ENCODE measurements around the gene ATP5ME. TPM values are rescaled to one million over a fixed set of nuclear protein-coding genes. Genes with fewer than 3 reads are reported as not detected.

The ATP5ME gene
- total and polyA plus RNA-seq, 2 of the 13 experiments (the other 11 are each of a cell fraction or from before 2014, with no cell fraction given) = 305 to 753 TPM

DNA sequence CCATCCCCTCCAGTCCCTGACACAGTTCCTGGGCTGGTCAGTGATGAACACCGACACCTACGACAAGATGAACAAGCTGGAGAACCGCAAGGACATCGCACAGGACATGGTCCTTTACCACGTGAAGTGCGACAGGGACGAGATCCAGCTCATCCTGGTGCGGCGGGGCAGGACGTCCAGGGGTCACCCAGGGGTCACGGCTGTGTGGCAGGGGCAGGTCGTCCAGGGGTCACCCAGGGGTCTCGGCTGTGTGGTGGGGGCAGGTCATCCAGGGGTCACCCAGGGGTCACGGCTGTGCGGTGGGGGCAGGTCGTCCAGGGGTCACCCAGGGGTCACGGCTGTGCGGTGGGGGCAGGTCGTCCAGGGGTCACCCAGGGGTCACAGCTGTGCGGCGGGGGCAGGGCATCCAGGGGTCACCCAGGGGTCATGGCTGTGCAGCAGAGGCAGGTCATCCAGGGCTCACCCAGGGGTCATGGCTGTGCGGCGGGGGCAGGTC is 16.7 kb downstream of the ATP5ME start:
- Histone ChIP-seq H2AFZ (ENCODE audit: low read length) (no peak overlapping the region), H3K4me2 (ENCODE audit: low read depth, low read length) (no peak overlapping the region), H3K79me2 (ENCODE audit: insufficient read depth, low read length) (no peaks in the 10 kb centered on the region), H3K36me3 (replicated peaks in 1 of 2; ENCODE audit: control insufficient read depth in 1 of 2, insufficient read depth in 2 of 2, low read length in 2 of 2) (no peaks in the 10 kb centered on the region), H3K9me3 (ENCODE audit: low read length) (no peaks in the 10 kb centered on the region), H4K20me1 (ENCODE audit: insufficient read depth, low read length) (no peaks in the 10 kb centered on the region), H3K9ac (ENCODE audit: insufficient read depth, low read depth, low read length) (no peak overlapping the region), H3K4me1 (ENCODE audit: insufficient read depth, low read length) (peaks cover 55% of the 10 kb centered on the region), H3K4me3 (replicated peaks in 1 of 3; ENCODE audit: insufficient read depth in 1 of 3, low read depth in 2 of 3, low read length in 3 of 3) (no peak overlapping the region), H3K27me3 (ENCODE audit: control insufficient read depth in 1 of 2, insufficient read depth in 2 of 2, low read length in 2 of 2) (peaks cover 7 to 26% of the 10 kb centered on the region in 2 experiments), H3K27ac (ENCODE audit: extremely low read length, insufficient read depth, low read length) (no peak overlapping the region)
- ATAC-seq (no peak), DNase-seq (ENCODE audit: low spot score) (no peak), FAIRE-seq (no peak)
- TF ChIP-seq NR2F2 (IDR thresholded peaks at IDR 0.05; ENCODE audit: borderline replicate concordance, low read depth) (0 out of 2 replicates have a peak, but pooled peaks have one; percentile 27), TSC22D2 (CRISPR knock-in tag; IDR thresholded peaks at IDR 0.05; ENCODE audit: borderline replicate concordance) (no peak), ZNF264 (CRISPR knock-in tag; IDR thresholded peaks at IDR 0.05) (no peak)
- TF ChIP-seq, protein P1, sequence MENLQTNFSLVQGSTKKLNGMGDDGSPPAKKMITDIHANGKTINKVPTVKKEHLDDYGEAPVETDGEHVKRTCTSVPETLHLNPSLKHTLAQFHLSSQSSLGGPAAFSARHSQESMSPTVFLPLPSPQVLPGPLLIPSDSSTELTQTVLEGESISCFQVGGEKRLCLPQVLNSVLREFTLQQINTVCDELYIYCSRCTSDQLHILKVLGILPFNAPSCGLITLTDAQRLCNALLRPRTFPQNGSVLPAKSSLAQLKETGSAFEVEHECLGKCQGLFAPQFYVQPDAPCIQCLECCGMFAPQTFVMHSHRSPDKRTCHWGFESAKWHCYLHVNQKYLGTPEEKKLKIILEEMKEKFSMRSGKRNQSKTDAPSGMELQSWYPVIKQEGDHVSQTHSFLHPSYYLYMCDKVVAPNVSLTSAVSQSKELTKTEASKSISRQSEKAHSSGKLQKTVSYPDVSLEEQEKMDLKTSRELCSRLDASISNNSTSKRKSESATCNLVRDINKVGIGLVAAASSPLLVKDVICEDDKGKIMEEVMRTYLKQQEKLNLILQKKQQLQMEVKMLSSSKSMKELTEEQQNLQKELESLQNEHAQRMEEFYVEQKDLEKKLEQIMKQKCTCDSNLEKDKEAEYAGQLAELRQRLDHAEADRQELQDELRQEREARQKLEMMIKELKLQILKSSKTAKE (CRISPR knock-in tag; IDR thresholded peaks at IDR 0.05; ENCODE audit: borderline replicate concordance) = 0 out of 2 replicates have a peak, but pooled peaks have one; percentile 16
- BruUV-seq (replicated peaks) = no TSS peak
- ChIA-PET CTCF (ENCODE audit: low intra/inter-chr PET ratio, low total read pairs) (no interaction called here), POLR2A (no interaction called here)
- in situ Hi-C loops (cut with HindIII; ENCODE audit: extremely low pct_ligation_motif_present, low pct_unique_long_range_greater_than_20kb) (no loop called here), intact Hi-C loops (cut with micrococcal nuclease; ENCODE audit: unreplicated experiment) (no loop called here)
- 76% methylated on average over 11 of the region's 23 CpGs for WGBS (ENCODE audit: low lambda C conversion rate)

Data from HepG2 (cell line).